GM18868 (cell line): Measurements from ENCODE around the gene TOMT.
A peak's percentile ranks its signal among the peaks of the same experiment; 100 is the strongest.

Experiments used
- ATAC-seq: cut with Tn5 transposase; IDR thresholded peaks from one replicate; pipeline ENCODE4 v1.9.1; 2021; ENCODE audit warnings: mild to moderate bottlenecking, moderate library complexity; ENCODE audit not compliant: unreplicated experiment

Gene TOMT, protein sequence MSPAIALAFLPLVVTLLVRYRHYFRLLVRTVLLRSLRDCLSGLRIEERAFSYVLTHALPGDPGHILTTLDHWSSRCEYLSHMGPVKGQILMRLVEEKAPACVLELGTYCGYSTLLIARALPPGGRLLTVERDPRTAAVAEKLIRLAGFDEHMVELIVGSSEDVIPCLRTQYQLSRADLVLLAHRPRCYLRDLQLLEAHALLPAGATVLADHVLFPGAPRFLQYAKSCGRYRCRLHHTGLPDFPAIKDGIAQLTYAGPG

DNA sequence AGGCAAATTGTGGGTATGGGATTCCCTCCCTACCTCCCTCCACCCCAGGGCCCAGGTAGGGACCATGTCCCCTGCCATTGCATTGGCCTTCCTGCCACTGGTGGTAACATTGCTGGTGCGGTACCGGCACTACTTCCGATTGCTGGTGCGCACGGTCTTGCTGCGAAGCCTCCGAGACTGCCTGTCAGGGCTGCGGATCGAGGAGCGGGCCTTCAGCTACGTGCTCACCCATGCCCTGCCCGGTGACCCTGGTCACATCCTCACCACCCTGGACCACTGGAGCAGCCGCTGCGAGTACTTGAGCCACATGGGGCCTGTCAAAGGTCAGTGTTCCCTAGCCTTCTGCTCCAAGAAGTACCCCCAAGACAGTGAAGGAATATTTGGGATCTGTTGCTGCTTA lies at the start of gene TOMT:
TSS of gene TOMT (plus strand) at position 37 of the 400 bp plus-strand sequence. CDS start at position 65, 28 bp downstream.
- ATAC-seq = no peak

DNA sequence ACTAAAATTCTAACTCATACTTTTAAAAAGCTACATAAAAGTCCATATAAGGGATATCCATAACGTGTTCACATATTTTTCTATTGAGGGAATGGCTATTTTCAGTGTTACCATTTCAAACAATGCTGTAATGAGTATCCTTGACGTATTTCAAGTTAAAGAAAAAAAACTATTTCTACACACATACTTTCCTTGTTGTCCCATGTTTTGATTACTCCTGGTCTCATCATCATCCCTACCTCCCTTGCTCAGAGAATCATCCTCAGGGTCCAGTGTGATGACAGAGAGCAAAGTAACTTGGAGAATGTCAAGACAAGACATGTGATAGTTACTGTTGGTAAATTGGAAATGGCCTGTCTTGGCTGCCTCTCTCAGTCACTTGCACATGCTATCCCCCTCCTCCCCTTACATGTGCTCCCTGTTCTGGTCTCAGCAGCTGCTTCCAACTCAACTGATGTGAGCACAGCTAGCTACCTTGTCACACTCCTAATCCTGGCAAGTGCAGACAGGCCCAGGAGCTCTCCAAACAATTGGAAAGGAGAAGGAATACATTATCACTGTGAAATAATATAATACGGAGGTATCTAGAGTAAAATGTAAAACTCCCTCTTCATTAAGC lies 47.2 kb upstream of the TOMT start:
- ATAC-seq = no peak

DNA sequence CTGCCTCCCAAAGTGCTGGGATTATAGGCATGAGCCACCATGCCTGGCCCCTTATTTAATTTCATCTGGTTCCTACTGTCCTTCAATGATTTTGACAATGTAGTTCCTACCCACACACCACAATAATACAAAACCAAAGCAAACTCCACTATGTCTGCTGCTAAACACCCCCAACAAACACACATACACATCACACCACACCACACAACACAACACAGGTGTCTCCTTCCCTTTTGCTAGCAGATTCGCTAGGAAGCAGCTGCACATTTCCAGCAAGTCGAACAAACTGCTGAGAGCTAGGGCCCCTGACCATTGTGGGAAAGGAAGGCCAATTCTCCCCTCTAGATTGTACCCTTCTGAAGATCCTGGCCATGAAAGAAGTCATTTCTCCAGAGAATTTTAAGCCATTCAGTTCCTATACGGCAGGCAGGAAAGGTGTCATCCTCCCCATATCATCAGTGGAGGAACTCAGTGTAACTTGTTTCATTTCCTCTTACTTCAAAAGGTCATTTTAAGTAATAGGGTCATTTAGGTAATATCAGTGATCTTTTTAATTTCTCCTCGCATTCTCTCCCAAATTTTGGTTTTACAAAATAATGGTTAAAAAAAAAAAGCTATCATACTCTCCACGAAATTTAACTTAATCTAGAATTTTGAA lies 43.9 kb upstream of the TOMT start:
- no peak for ATAC-seq

DNA sequence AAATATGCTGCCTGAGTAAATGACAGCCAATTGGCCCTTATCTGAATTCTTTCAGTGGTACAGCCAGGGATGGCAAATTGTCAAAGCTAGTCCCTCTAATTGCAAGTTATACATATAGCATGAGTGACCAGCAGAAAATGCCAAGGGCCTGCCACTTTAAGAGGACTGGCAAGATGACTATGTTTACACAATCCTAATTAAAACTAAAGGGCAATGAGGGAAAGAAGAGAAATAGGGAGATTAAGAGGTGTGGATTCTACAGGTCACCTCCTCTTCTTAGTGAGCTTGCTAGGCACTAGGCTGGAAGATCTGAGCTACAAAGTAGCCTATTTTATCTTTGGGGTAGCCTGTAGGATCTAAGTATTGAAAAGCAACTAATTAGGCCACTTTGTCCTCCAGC lies 38.9 kb upstream of the TOMT start:
- no peak for ATAC-seq

DNA sequence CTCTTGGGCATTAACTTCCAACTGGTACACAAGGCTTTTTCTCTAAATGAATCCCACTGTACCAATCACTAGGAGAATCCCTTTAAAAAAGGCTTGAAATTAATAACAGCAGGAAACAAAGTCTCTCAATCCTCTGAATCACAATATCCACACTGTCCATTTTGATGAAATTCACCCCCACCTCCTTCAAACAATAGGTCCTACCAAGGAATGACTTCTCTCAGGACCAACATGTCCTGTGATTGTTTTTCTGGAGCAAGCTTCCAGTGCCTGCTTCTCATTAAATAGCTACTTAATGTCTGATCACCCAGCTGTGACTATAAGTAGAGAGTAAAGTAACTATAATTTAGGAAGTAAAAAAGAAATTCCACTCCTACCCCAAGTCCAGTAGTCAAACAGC lies 38.5 kb upstream of the TOMT start:
- ATAC-seq = no peak

DNA sequence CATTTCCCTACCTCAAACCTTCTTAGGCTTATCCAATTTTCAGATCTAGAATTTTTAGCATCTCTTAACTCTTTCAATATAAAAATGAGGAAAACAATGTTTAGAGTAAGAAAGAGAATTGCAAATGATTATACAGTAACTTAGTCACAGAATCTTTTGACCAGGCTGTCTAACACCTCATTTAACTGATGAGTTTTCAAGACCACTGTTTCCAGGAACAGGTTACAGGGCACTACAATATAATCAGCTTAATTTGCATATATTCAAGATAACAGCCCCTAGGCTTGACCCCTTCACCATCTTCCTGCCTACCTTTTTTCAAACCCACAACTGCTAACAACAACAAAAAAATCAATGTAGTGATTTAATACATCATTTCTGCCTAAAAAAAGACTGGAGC lies 38.0 kb upstream of the TOMT start:
- no peak for ATAC-seq

DNA sequence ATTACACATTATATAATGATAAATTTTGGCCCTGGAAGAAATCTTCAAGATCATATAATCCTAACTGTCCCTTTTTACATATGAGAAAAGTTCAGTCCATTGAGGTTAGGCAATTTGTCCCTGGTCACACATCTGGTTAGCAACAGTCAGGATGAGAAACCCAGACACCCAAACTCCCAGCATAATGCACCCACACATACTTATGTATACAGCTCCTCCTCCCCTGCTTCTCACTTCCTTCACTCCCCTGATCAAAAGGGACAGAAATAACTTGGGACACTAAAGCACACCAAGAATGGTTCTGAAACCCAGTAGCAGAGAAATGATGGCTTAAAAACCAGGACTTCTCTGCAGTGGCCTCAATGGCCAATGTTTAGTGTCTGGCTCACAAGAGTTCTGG lies 36.5 kb upstream of the TOMT start:
- ATAC-seq = no peak

DNA sequence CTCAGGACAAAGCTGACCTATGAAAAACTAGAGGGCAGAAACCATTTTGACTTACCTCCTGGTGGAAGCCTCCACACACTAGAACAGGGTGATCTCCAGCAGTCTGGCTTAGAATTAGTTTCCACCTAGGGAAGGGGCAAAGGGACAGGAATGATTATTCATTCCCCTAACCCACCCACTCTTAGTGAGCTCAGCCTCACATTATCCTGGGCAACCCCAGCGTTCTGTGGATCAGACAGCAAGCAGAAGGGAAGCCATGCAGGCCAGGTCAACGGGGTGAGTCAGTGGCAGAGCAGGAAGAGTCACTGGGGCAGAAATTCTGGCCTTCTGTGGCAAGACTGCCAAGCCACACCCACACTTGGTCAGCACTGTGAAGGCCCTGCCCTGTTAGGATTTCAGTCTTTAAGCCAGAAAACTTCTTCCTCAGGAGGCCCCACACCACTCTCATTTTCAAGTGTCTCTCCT lies 35.9 kb upstream of the TOMT start:
- ATAC-seq = no peak

DNA sequence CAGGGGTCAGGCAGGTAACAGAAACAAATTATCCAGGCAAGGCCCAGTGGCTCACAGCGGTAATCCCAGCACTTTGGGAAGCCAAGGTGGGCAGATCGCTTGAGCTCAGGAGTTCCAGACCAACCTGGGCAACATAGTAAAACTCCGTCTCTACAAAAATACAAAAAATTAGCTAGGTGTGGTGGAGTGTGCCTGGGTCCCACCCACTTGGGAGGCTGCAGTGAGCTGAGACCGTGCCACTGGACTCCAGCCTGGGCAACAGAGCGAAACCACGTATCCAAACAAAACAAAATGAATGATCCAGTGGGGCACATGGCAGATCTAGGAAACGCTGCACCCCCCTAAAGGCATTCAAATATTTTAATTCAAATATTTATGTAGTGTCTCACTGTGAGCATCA lies 35.2 kb upstream of the TOMT start:
- no peak for ATAC-seq

DNA sequence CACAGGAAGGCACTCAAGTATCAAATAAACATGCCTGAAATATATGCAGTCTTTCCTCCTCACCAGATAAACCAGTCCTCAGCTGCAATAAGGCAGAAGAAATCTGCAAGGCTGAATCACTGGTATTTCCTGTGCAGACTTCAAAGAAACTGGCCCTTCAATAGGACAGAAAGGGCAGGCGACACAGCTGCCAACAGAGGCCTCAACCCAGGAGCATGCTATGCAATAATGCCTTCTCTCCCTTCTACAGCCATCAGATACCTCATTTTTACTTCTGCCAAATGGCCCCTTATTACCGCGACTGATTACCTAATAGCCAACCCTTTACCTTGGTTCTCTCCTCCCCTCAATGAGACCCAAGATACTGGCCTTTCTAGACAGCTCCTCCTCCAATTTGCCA lies 33.4 kb upstream of the TOMT start:
- no peak for ATAC-seq

DNA sequence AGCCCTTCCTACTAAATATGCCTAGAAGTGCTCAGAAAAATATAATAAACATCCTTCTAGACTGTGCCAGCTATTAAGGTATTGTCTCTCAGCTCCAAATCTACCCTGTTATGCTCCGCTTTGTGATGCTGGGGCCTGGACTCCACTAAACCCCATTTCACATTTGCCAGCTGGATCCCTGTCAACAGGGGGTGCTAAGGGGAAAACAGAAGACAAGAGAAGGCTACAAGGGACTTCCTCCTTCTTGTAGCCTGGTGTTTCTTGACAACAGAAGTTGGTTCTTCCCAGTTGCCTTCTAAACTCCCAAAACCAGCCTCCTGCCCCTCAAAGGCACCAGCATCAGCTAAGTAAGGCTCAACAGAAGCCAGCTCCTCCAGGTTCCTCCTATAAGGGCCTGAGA lies 30.6 kb upstream of the TOMT start:
- ATAC-seq = no peak

DNA sequence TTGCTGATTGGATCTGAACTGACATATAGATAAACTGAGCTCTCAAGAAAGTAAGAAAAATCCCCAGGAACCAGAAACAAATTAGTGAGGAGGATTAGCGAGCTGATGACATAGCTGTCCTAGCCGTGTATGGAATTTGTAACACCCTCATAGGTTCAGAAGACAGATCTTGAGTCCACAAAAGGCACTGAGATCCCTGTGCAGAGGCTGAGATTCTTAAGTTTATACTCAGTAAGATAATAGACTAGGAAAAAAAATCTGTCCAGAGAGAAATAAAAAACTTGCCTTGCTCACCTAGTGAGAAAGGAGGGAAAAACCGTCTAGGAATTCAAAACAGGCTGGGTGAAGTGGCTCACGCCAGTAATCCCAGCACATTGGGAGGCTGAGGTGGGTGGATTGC lies 30.0 kb upstream of the TOMT start:
- no peak for ATAC-seq

DNA sequence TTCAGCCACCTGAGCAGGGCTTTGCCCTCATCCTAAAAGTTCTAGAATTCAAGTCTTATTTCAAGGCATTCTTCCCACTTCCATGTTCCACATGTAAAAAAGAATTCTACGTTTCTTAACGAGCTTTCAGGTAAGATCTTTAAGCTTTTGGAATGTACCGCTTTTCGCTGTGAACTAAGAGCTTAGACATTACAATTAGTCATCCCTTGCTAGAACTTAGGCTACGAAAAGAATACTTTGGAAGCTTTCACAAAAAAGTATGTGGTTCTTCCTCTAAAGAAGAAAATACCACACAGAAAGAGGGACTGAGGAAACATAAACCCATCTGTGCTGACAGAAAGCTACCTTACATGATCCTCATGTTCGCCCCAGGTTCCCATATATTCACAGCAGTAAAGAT lies 27.2 kb upstream of the TOMT start:
- ATAC-seq = no peak

DNA sequence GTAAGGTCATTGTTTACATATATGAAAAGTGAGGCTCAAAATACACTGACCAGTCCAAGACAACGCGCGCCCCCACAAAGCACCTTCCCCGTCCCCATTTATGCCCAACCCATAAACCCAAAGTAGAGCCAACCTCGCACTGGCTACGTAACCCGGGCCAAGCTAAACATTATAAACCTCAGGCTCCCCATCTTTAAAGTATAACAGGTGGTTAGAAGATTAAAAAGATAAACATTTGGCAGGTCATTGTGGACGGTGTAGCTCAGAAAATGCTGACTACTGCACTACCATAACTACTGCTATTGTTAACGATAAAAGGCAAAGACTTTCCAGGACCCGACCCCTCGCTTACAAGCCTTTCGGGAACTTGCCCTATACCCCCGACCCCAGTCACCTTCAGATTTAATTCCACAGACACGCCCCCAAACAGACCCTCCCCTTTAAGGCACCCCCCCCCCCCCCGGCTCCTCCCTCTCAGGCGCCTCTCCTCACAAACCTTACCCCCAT lies 25.9 kb upstream of the TOMT start:
- ATAC-seq = no peak

DNA sequence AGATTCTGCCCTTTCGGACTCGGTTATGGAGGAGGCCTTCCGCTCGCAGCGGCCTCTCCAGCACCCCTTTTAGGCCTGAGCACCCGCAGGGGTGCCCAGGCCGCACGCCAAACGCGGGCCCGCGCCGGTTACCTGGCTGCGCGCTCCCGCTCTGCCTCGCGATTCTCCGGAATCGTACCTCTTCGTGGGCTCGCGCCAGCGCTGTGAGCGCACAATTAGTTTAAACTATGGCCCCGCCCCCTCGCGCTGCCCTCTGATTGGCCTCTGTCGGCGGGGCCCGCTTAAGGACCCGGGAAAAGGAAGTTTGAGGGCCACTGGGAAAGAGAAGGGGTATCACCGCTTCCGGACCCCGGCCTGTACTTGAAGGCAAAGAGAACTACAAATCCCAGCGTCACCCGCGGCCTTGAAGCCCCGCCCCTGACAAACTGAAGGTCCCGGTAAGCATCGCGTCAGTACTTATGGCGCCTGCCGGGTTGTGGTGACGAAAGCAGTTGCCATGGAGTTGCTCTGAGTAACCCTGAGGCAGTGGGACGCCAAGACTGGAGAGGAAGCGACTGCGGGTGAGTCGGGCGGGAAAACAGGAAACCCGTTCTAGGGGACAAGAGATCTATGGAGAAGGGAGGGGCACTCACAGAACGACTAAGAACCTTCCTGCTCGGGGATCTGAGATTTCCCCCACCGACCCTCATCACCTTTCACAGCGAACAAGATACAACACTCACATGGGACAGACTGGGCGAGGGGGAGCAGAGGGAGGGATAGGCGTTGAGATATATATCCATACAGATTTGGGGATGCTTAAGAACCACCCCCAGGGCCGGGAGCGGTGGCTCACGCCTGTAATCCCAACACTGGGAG lies 25.2 kb upstream of the TOMT start, which contains the start of the genes LRRC51 and NUMA1:
TSS of gene LRRC51 (plus strand) at position 525 of the 858 bp plus-strand sequence. CDS start 8,234 bp downstream, outside the sequence.
TSS of gene NUMA1 (minus strand) at position 217 of the 858 bp plus-strand sequence. CDS start 44,599 bp downstream, outside the sequence.
- ATAC-seq = peak; percentile 91

DNA sequence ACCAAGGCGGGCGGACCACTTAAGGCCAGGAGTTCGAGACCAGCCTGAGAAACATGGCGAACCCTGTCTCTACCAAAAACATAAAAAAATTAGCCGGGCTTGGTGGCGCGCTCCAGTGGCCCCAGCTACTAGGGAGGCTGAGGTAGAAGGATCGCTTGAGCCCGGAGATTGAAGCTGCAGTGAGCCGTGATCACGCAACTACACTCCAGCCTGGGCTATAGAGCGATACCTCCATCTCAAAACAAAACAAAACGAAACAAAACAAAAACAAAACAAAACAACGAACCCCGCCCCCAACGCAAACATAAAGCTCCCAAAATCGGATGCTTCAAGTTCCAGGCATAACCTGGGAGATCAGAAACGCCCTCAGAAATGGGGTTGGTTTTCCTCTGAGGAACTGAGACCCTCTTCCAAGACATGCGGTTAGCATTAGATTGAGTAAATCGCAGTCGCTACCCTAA lies 24.5 kb upstream of the TOMT start:
- ATAC-seq = no peak

DNA sequence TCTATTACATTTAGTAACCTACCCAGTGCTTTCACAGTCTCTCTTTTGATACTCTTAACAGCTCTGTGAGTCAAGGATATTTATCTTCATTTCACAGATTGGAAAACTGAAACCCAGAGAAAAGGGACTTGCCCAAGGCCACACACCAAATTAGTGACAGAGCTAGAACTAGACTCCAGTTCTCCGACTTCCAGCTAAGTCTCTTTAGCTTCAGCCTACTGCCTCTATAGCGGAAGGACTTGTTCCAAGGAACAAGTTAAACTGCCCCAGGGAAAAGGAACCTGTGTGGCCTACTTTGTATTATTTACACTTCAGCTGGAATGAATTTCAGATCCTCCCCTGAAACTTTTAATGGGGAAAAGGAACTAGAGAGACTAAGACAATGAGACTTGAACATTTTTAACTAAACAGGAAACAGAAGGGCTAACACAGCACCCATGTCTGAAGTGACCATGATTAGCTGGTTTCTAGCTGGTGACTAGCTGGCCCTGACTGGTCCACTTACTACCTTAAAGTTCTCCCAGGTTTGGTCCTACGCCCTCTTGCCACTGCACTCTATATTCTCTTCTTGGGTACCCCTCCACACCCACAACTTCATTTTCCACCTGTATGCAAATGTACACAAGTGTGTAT lies 23.8 kb upstream of the TOMT start:
- no peak for ATAC-seq

DNA sequence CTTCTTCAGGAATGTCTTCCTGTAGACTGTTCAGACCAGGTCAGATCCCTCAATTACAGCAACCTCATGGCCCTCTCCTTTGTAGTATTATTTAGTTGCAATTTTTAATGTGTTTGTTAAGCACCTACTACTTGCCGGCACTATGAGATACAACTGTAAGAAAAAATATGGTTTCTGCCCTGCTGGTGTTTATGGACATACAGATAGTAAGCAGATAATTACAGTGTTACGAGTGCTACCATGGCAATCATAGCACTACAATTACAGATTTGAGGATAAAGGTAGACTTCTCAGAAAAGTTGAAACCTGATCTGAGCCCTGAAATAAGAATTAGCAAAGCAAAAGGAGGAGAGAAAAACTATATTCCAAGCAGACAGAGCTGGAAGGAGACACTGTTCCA lies 22.3 kb upstream of the TOMT start:
- no peak for ATAC-seq

DNA sequence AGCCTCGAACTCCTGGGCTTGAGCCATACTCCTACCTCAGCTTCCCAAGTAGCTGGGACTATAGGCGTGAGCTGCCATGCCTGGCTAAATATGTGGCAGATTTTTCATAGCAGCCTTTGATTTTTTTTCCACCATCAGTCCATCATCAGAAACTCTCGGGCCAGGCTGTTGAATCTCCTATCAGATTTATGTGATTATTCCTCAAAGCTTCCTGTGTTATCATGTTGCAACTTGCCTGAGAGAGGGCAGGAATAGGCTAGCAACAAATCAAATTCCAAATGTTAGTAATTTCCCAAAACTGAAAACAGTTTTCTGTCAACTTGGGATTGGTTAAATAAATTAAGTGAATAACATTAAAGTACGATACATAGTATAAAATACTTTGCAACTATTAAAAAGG lies 21.6 kb upstream of the TOMT start:
- no peak for ATAC-seq

DNA sequence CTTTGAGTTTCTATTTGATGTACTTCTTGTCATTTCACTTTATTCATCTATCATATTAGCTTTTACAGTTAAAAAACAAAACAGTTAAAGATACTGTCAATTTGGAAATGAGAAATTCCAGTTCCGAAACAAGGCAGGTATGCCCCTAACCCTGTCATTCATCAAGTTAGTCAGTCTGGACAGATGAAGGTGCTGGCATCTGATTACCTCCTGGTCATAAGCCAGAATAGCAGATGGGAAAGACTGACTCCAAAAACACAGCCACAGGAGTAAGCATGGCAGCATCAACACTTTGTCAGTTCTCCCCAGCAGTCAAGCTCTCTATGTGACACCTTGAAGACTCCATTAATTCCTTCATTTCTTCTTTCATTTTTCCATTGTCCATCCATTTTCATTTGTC lies 20.8 kb upstream of the TOMT start:
- no peak for ATAC-seq
